HUES64 (cell line): ENCODE data around the gene RELN. TPM values are rescaled to one million over a fixed set of nuclear protein-coding genes. Genes with fewer than 3 reads are reported as not detected.
"Not testable (repeated sequence)": the region's sequence is repeated elsewhere in the genome, so short reads cannot be mapped to it uniquely, and the experiment has no call there.

Experiments
- H3K27ac ChIP-seq: 2 replicates; pipeline ENCODE4 v1.7.0; 2013; ENCODE audit warnings: low read depth, low read length, inconsistent platforms
- H3K27me3 ChIP-seq: 2 replicates; pipeline ENCODE4 v1.6.1; 2013; ENCODE audit warnings: mild to moderate bottlenecking, low read length; ENCODE audit not compliant: insufficient read depth
- H3K36me3 ChIP-seq: 2 replicates; pipeline ENCODE4 v1.6.1; 2013; ENCODE audit warnings: mild to moderate bottlenecking, low read length; ENCODE audit not compliant: insufficient read depth
- H3K4me1 ChIP-seq: 2 replicates; pipeline ENCODE4 v1.6.1; 2013; ENCODE audit warnings: mild to moderate bottlenecking, low read length, moderate library complexity; ENCODE audit not compliant: insufficient read depth
- H3K4me3 ChIP-seq: 2 replicates; pipeline ENCODE4 v1.5.1; 2013; ENCODE audit warnings: mild to moderate bottlenecking, low read length, moderate library complexity
- H3K9ac ChIP-seq: 2 replicates; pipeline ENCODE4 v1.6.1; 2013; ENCODE audit warnings: mild to moderate bottlenecking, low read depth, low read length
- H3K9me3 ChIP-seq: 2 replicates; pipeline ENCODE4 v1.6.1; 2013; ENCODE audit warnings: low read depth, low read length; ENCODE audit not compliant: insufficient read depth
- WGBS: fragments of 150-250, 120-280 bp; methylation state at CpG from one replicate; pipeline ENCODE4 v1.1.7; 2013; ENCODE audit warnings: missing lambda C conversion rate; 5-methylcytosine and 5-hydroxymethylcytosine counted together
- polyA plus RNA-seq, 2 experiments: library from polyadenylated mRNA; stranded (reverse); fragments of 50-300 nt; gene quantifications; one replicate each; pipeline ENCODE4 v1.2.3, GENCODE V29; 2013

Gene RELN
- 0.20 TPM for polyA plus RNA-seq (2013, experiment 1 of 2)
- 0.25 TPM for polyA plus RNA-seq (2013, experiment 2 of 2)

- H3K4me1 ChIP-seq = peaks cover 4% of the 10 kb centered on the region; the same call in 1 of the 2 replicates
Observed at GRCh38 chr7:103989200-103989784, at the start of gene RELN. RELN (minus strand) TSS chr7:103989658; CDS start chr7:103989356, 302 bp downstream.

GRCh38 chr7:104038136-104038535, 48.7 kb upstream of the RELN start:
- Histone ChIP-seq H3K4me1 (no peaks in the 10 kb centered on the region), H3K36me3 (no peaks in the 10 kb centered on the region), H3K9me3 (no peaks in the 10 kb centered on the region), H3K9ac (no peak overlapping the region), H3K4me3 (no peak overlapping the region), H3K27me3 (no peaks in the 10 kb centered on the region), H3K27ac (no peak overlapping the region)
- no CpG with 5 or more reads among the region's 2 CpGs for WGBS

More at GRCh38 chr7:103989200-103989784, at the start of gene RELN:
- no peaks in the 10 kb centered on the region for H3K36me3 ChIP-seq
- WGBS = under 1% methylated on average over 89 of the region's 89 CpGs
- no peaks in the 10 kb centered on the region for H3K9me3 ChIP-seq
- H3K27me3 ChIP-seq = peaks cover 94% of the 10 kb centered on the region
- H3K4me3 ChIP-seq = peak within 1 kb of the TSS; percentile 50
- H3K27ac ChIP-seq = no peak within 1 kb of the TSS
- H3K9ac ChIP-seq = no peak within 1 kb of the TSS

GRCh38 chr7:104036889-104037288, 47.4 kb upstream of the RELN start:
- not testable (repeated sequence) for H3K27ac ChIP-seq, H3K4me3 ChIP-seq, H3K4me1 ChIP-seq, H3K27me3 ChIP-seq, H3K9ac ChIP-seq, H3K9me3 ChIP-seq, H3K36me3 ChIP-seq
- WGBS = 90% methylated on average over 3 of the region's 3 CpGs

- Histone ChIP-seq H3K9me3 (no peaks in the 10 kb centered on the region), H3K4me1 (no peaks in the 10 kb centered on the region), H3K36me3 (no peaks in the 10 kb centered on the region), H3K4me3 (no peak overlapping the region), H3K9ac (no peak overlapping the region), H3K27ac (no peak overlapping the region), H3K27me3 (no peaks in the 10 kb centered on the region)
- 93% methylated on average over 4 of the region's 4 CpGs for WGBS
Observed at GRCh38 chr7:104035351-104035750, 45.9 kb upstream of the RELN start.

GRCh38 chr7:104034679-104035078, 45.2 kb upstream of the RELN start:
- Histone ChIP-seq H3K36me3 (no peaks in the 10 kb centered on the region), H3K27ac (no peak overlapping the region), H3K9me3 (no peaks in the 10 kb centered on the region), H3K4me3 (no peak overlapping the region), H3K27me3 (no peaks in the 10 kb centered on the region), H3K9ac (no peak overlapping the region), H3K4me1 (no peaks in the 10 kb centered on the region)
- WGBS = 89% methylated on average over 1 of the region's 1 CpG

- no peaks in the 10 kb centered on the region for H3K36me3 ChIP-seq
- no peak overlapping the region for H3K27ac ChIP-seq
- no peaks in the 10 kb centered on the region for H3K27me3 ChIP-seq
- H3K9ac ChIP-seq = no peak overlapping the region
- no peak overlapping the region for H3K4me3 ChIP-seq
- no peaks in the 10 kb centered on the region for H3K9me3 ChIP-seq
- WGBS = 71% methylated on average over 1 of the region's 1 CpG
- no peaks in the 10 kb centered on the region for H3K4me1 ChIP-seq
Observed at GRCh38 chr7:104033837-104034236, 44.4 kb upstream of the RELN start.

- Histone ChIP-seq H3K27me3 (no peaks in the 10 kb centered on the region), H3K4me1 (no peaks in the 10 kb centered on the region; the same call in 1 of the 2 replicates), H3K36me3 (no peaks in the 10 kb centered on the region), H3K9me3 (no peaks in the 10 kb centered on the region), H3K9ac (no peak overlapping the region), H3K27ac (no peak overlapping the region), H3K4me3 (no peak overlapping the region)
- WGBS = 84% methylated on average over 5 of the region's 5 CpGs
Observed at GRCh38 chr7:104032486-104032885, 43.0 kb upstream of the RELN start.

- H3K36me3 ChIP-seq = no peaks in the 10 kb centered on the region
- H3K27ac ChIP-seq = no peak overlapping the region
- 98% methylated on average over 2 of the region's 2 CpGs for WGBS
- no peaks in the 10 kb centered on the region for H3K9me3 ChIP-seq
- no peaks in the 10 kb centered on the region; the same call in 1 of the 2 replicates for H3K4me1 ChIP-seq
- no peak overlapping the region for H3K9ac ChIP-seq
- no peaks in the 10 kb centered on the region for H3K27me3 ChIP-seq
- H3K4me3 ChIP-seq = no peak overlapping the region
Observed at GRCh38 chr7:104029765-104030164, 40.3 kb upstream of the RELN start.

GRCh38 chr7:104024632-104025031, 35.2 kb upstream of the RELN start:
- H3K27ac ChIP-seq = no peak overlapping the region
- H3K9ac ChIP-seq = no peak overlapping the region
- 97% methylated on average over 1 of the region's 2 CpGs for WGBS
- H3K4me3 ChIP-seq = no peak overlapping the region
- no peaks in the 10 kb centered on the region; the same call in 1 of the 2 replicates for H3K4me1 ChIP-seq
- H3K27me3 ChIP-seq = no peaks in the 10 kb centered on the region
- H3K9me3 ChIP-seq = 0 out of 2 replicates have a peak, but pooled peaks cover 5% of the 10 kb centered on the region
- no peaks in the 10 kb centered on the region for H3K36me3 ChIP-seq

- Histone ChIP-seq H3K27ac (no peak overlapping the region), H3K27me3 (no peaks in the 10 kb centered on the region), H3K9ac (no peak overlapping the region), H3K9me3 (0 out of 2 replicates have a peak, but pooled peaks cover 5% of the 10 kb centered on the region), H3K4me1 (no peaks in the 10 kb centered on the region; the same call in 1 of the 2 replicates), H3K36me3 (no peaks in the 10 kb centered on the region), H3K4me3 (no peak overlapping the region)
- 97% methylated on average over 3 of the region's 3 CpGs for WGBS
Observed at GRCh38 chr7:104023100-104023499, 33.6 kb upstream of the RELN start.

- Histone ChIP-seq H3K9me3 (0 out of 2 replicates have a peak, but pooled peaks cover 5% of the 10 kb centered on the region), H3K27ac (no peak overlapping the region), H3K4me3 (no peak overlapping the region), H3K4me1 (no peaks in the 10 kb centered on the region), H3K36me3 (no peaks in the 10 kb centered on the region), H3K27me3 (no peaks in the 10 kb centered on the region), H3K9ac (no peak overlapping the region)
- WGBS = 100% methylated on average over 1 of the region's 1 CpG
Observed at GRCh38 chr7:104018425-104018824, 29.0 kb upstream of the RELN start.
